ENCODE results near the gene TSPAN33.

Gene TSPAN33

GRCh38 chr7:129134356-129134987 is 10.0 kb upstream of the TSPAN33 start:
- TF ChIP-seq CTCF (IDR thresholded peaks at IDR 0.05; ENCODE audit: low read depth, low read length, missing control alignments), result no peak
- no peak for DNase-seq (ENCODE audit: low read depth)
- no peak overlapping the region for H3K4me3 ChIP-seq (ENCODE audit: low read depth, low read length)

GRCh38 chr7:129136887-129137642 is 7.4 kb upstream of the TSPAN33 start:
- no peak overlapping the region for H3K4me3 ChIP-seq (ENCODE audit: low read depth, low read length)
- TF ChIP-seq CTCF (IDR thresholded peaks at IDR 0.05; ENCODE audit: low read depth, low read length, missing control alignments), result no peak
- DNase-seq (ENCODE audit: low read depth), result peak; percentile 38

- TF ChIP-seq CTCF (IDR thresholded peaks at IDR 0.05; ENCODE audit: low read depth, low read length, missing control alignments), result no peak
- DNase-seq (ENCODE audit: low read depth), result no peak
- peak overlapping the region; percentile 80; the same call in 1 of the 2 replicates for H3K4me3 ChIP-seq (ENCODE audit: low read depth, low read length)
These were observed 798 bp upstream of the TSPAN33 start for GRCh38 chr7:129143724-129144094.

- no peak for DNase-seq (ENCODE audit: low read depth)
These were observed 544 bp downstream of the TSPAN33 start for GRCh38 chr7:129144834-129145668.

GRCh38 chr7:129146237-129146979 is 1.9 kb downstream of the TSPAN33 start:
- no peak for TF ChIP-seq CTCF (IDR thresholded peaks at IDR 0.05; ENCODE audit: low read depth, low read length, missing control alignments)
- DNase-seq (ENCODE audit: low read depth), result peak; percentile 64
- H3K4me3 ChIP-seq (ENCODE audit: low read depth, low read length), result peak overlapping the region; percentile 80

More at GRCh38 chr7:129144834-129145668, 544 bp downstream of the TSPAN33 start:
- H3K4me3 ChIP-seq (ENCODE audit: low read depth, low read length), result peak overlapping the region; percentile 80
- peak; percentile 53 for TF ChIP-seq CTCF (IDR thresholded peaks at IDR 0.05; ENCODE audit: low read depth, low read length, missing control alignments)

- DNase-seq (ENCODE audit: low read depth), result no peak
- peak overlapping the region; percentile 80 for H3K4me3 ChIP-seq (ENCODE audit: low read depth, low read length)
- TF ChIP-seq CTCF (IDR thresholded peaks at IDR 0.05; ENCODE audit: low read depth, low read length, missing control alignments), result no peak
These were observed 3.2 kb downstream of the TSPAN33 start for GRCh38 chr7:129147731-129148130.
